GM23338 (cell line): ENCODE results near the gene MST1. TPM values are rescaled to one million over a fixed set of nuclear protein-coding genes. Genes with fewer than 3 reads are reported as not detected.
A peak's percentile ranks its signal among the peaks of the same experiment; 100 is the strongest.

Source experiments
- ATAC-seq: fragments of 200-7000 bp; cut with Tn5 transposase; 3 replicates; pipeline ENCODE4 v1.9.1; 2020
- DNase-seq: peaks from one replicate; pipeline ENCODE4 v3.0.0-alpha.2; 2015; ENCODE audit warnings: low spot score
- H2AFZ ChIP-seq: fragments of 200-600 bp; sonication (generic); 2 replicates; pipeline ENCODE4 v1.8.0; 2016; ENCODE audit warnings: antibody characterized with exemption, mild to moderate bottlenecking, moderate library complexity
- H3F3A ChIP-seq: fragments of 200-600 bp; sonication (generic); replicated peaks from 2 replicates; pipeline ENCODE4 v1.8.0; 2017; ENCODE audit warnings: antibody characterized with exemption, mixed run types, low read depth
- H3K27ac ChIP-seq: fragments of 200-600 bp; sonication (generic); 2 replicates; pipeline ENCODE4 v1.6.1; 2016; ENCODE audit warnings: low read depth
- H3K27me3 ChIP-seq: fragments of 200-600 bp; sonication (generic); 2 replicates; pipeline ENCODE4 v1.8.0; 2016; ENCODE audit warnings: mild to moderate bottlenecking, mixed run types, moderate library complexity; ENCODE audit not compliant: insufficient read depth
- H3K36me3 ChIP-seq: fragments of 200-600 bp; sonication (generic); 2 replicates; pipeline ENCODE4 v1.8.0; 2016; ENCODE audit warnings: mild to moderate bottlenecking; ENCODE audit not compliant: insufficient read depth
- H3K4me1 ChIP-seq: fragments of 200-600 bp; sonication (generic); 2 replicates; pipeline ENCODE4 v1.8.0; 2016; ENCODE audit warnings: mild to moderate bottlenecking, moderate library complexity; ENCODE audit not compliant: insufficient read depth
- H3K4me2 ChIP-seq: fragments of 200-600 bp; sonication (generic); 2 replicates; pipeline ENCODE4 v1.7.1; 2017; ENCODE audit warnings: mixed run types
- H3K4me3 ChIP-seq: fragments of 200-600 bp; sonication (generic); 2 replicates; pipeline ENCODE4 v1.6.1; 2016; ENCODE audit warnings: mixed run types
- H3K79me2 ChIP-seq: fragments of 200-600 bp; sonication (generic); replicated peaks from 2 replicates; pipeline ENCODE4 v1.8.0; 2017; ENCODE audit warnings: mild to moderate bottlenecking; ENCODE audit not compliant: insufficient read depth
- H3K9me2 ChIP-seq: fragments of 200-600 bp; sonication (generic); 2 replicates; pipeline ENCODE4 v1.8.0; 2017; ENCODE audit not compliant: insufficient read depth
- H4K20me1 ChIP-seq: fragments of 200-600 bp; sonication (generic); replicated peaks from 2 replicates; pipeline ENCODE4 v1.8.0; 2017; ENCODE audit warnings: mild to moderate bottlenecking; ENCODE audit not compliant: insufficient read depth
- H3K27ac Mint-ChIP-seq: 2 replicates; pipeline ENCODE4 v1.8.0; 2020; ENCODE audit warnings: inconsistent platforms, mild to moderate bottlenecking, moderate library complexity, mixed read lengths
- H3K27me3 Mint-ChIP-seq: 3 replicates; pipeline ENCODE4 v1.8.0; 2022; ENCODE audit warnings: low read depth, mild to moderate bottlenecking, moderate library complexity, mixed read lengths, inconsistent platforms; ENCODE audit not compliant: insufficient read depth, poor library complexity
- H3K36me3 Mint-ChIP-seq: 3 replicates; pipeline ENCODE4 v1.8.0; 2021; ENCODE audit warnings: low read depth, mild to moderate bottlenecking, inconsistent platforms, moderate library complexity, mixed read lengths
- H3K4me1 Mint-ChIP-seq: 3 replicates; pipeline ENCODE4 v1.8.0; 2020; ENCODE audit warnings: mild to moderate bottlenecking, inconsistent platforms, mixed read lengths
- H3K4me3 Mint-ChIP-seq: 3 replicates; pipeline ENCODE4 v1.8.0; 2021; ENCODE audit warnings: moderate library complexity, mild to moderate bottlenecking, inconsistent platforms, mixed read lengths
- H3K9me3 Mint-ChIP-seq: 3 replicates; pipeline ENCODE4 v1.8.0; 2020; ENCODE audit warnings: moderate library complexity, mild to moderate bottlenecking, inconsistent platforms, mixed read lengths
- CREB1 ChIP-seq: fragments of 250-450 bp; sonication (Bioruptor Pico); IDR thresholded peaks from 2 replicates; pipeline ENCODE4 v1.5.0; 2020; ENCODE audit warnings: low read depth, mild to moderate bottlenecking, moderate library complexity
- CTCF ChIP-seq, 2 experiments: fragments of 200-600 bp in 1 of 2; sonication (generic) in 1 of 2; conservative IDR thresholded peaks; 2 replicates each; pipeline versions ENCODE4 v1.5.1 to v1.6.1; 2016 to 2017; ENCODE audit warnings: antibody characterized with exemption in 2 of 2, low read depth in 2 of 2, mild to moderate bottlenecking in 2 of 2, moderate library complexity in 1 of 2
- ETS1 ChIP-seq: IDR thresholded peaks from 2 replicates; pipeline ENCODE4 v1.6.1; 2016; ENCODE audit warnings: antibody characterized with exemption
- EZH2 ChIP-seq: fragments of 200-600 bp; sonication (generic); IDR thresholded peaks from one replicate; pipeline ENCODE4 v1.8.0; 2017; ENCODE audit warnings: antibody characterized with exemption, mild to moderate bottlenecking, low read depth; ENCODE audit not compliant: unreplicated experiment
- EZH2phosphoT487 ChIP-seq: fragments of 200-600 bp; sonication (generic); IDR thresholded peaks from one replicate; pipeline ENCODE4 v1.8.1; 2018; ENCODE audit warnings: antibody characterized with exemption; ENCODE audit not compliant: unreplicated experiment
- JUNB ChIP-seq: IDR thresholded peaks from one replicate; pipeline ENCODE4 v1.6.1; 2016; ENCODE audit warnings: antibody characterized with exemption; ENCODE audit not compliant: unreplicated experiment
- NANOG ChIP-seq: IDR thresholded peaks from 2 replicates; pipeline ENCODE4 v1.6.1; 2016; ENCODE audit warnings: antibody characterized with exemption, borderline replicate concordance
- POLR2AphosphoS5 ChIP-seq: IDR thresholded peaks from 2 replicates; pipeline ENCODE4 v1.6.1; 2016; ENCODE audit warnings: antibody characterized with exemption, low read depth
- REST ChIP-seq: IDR thresholded peaks from one replicate; pipeline ENCODE4 v1.6.1; 2018; ENCODE audit warnings: antibody characterized with exemption; ENCODE audit not compliant: unreplicated experiment
- STAT1 ChIP-seq: IDR thresholded peaks from one replicate; pipeline ENCODE4 v1.6.1; 2016; ENCODE audit warnings: antibody characterized with exemption; ENCODE audit not compliant: unreplicated experiment
- ZNF114 ChIP-seq: fragments of 250-450 bp; sonication (Bioruptor Pico); IDR thresholded peaks from 2 replicates; pipeline ENCODE4 v1.5.0; 2020; ENCODE audit warnings: mild to moderate bottlenecking, moderate library complexity
- ZNF331 ChIP-seq: fragments of 250-450 bp; sonication (Bioruptor Pico); IDR thresholded peaks from 2 replicates; pipeline ENCODE4 v1.5.0; 2020; ENCODE audit warnings: low read depth, mild to moderate bottlenecking, moderate library complexity
- ZNF462 ChIP-seq: fragments of 250-450 bp; sonication (Bioruptor Pico); IDR thresholded peaks from 2 replicates; pipeline ENCODE4 v1.5.0; 2020; ENCODE audit warnings: mild to moderate bottlenecking, moderate library complexity
- polyA plus RNA-seq: library from polyadenylated mRNA; unstranded; fragments of >200 nt; fragmentation: Nextera tagmentation; extraction: Ambion mirVana; gene quantifications from 2 replicates; pipeline ENCODE4 v1.2.1, GENCODE V29; 2016
- total RNA-seq: library from RNA; depleted of rRNA; stranded (reverse); fragments of >200 nt; shearing (Covaris generic); gene quantifications from 2 replicates; pipeline ENCODE4 v1.2.3, GENCODE V29; 2014

MST1 gene
- total and polyA plus RNA-seq, 2 experiments from 2014 or later = 5.9 to 11.1 TPM

GRCh38 chr3:49700014-49700413 lies 10.7 kb upstream of the MST1 start:
- TF ChIP-seq ZNF114 (CRISPR knock-in tag) = no peak
- TF ChIP-seq STAT1 = no peak
- TF ChIP-seq REST = no peak
- TF ChIP-seq POLR2AphosphoS5 = no peak
- no peak for TF ChIP-seq ETS1
- TF ChIP-seq EZH2phosphoT487 = no peak
- no peak for TF ChIP-seq CTCF (conservative IDR thresholded peaks at IDR 0.05; ENCODE audit: low read depth in 2 of 2)
- TF ChIP-seq NANOG = no peak
- no peak for TF ChIP-seq ZNF331 (CRISPR knock-in tag)
- TF ChIP-seq EZH2 = no peak
- TF ChIP-seq ZNF462 = no peak
- no peak for TF ChIP-seq JUNB
- TF ChIP-seq CREB1 = no peak
- Histone ChIP-seq H3K9me2 (no peaks in the 10 kb centered on the region), H3K4me2 (no peak overlapping the region), H4K20me1 (peaks cover 5% of the 10 kb centered on the region; the same call in 1 of the 2 replicates), H3K36me3 (no peaks in the 10 kb centered on the region), H3F3A (no peaks in the 10 kb centered on the region; the same call in 1 of the 2 replicates), H3K4me3 (no peak overlapping the region), H3K4me1 (no peaks in the 10 kb centered on the region), H3K79me2 (no peaks in the 10 kb centered on the region), H3K27ac (no peak overlapping the region), H3K27me3 (no peaks in the 10 kb centered on the region), H2AFZ (no peak overlapping the region)
- H3K36me3 Mint-ChIP-seq = peaks cover 8% of the 10 kb centered on the region
- H3K27me3 Mint-ChIP-seq = peaks cover 17% of the 10 kb centered on the region
- no peaks in the 10 kb centered on the region for H3K9me3 Mint-ChIP-seq
- DNase-seq = no peak
- 0 out of 2 replicates have a peak overlapping the region, but pooled peaks have one; percentile 41 for H3K27ac Mint-ChIP-seq
- H3K4me1 Mint-ChIP-seq = peaks cover 18% of the 10 kb centered on the region
- ATAC-seq = no peak
- H3K4me3 Mint-ChIP-seq = no peak overlapping the region
